Activated T-helper 17 cell treated with anti-CD3 and anti-CD28 coated beads, Interleukin-2, amount 50 U/mL, for 72 hours (primary cell): ENCODE results near the gene TUBA1A. TPM values are rescaled to one million over a fixed set of nuclear protein-coding genes. Genes with fewer than 3 reads are reported as not detected.

Experiments used
- ATAC-seq: fragments of 150-1000 bp; cut with Tn5 transposase; replicated peaks from 2 replicates; pipeline ENCODE4 v1.10.0; 2021; ENCODE audit warnings: mild to moderate bottlenecking, moderate library complexity
- H3K27ac Mint-ChIP-seq: one replicate; pipeline ENCODE4 v1.8.0; 2022; ENCODE audit warnings: mixed read lengths
- H3K27me3 Mint-ChIP-seq: one replicate; pipeline ENCODE4 v1.8.0; 2022; ENCODE audit warnings: mixed read lengths
- H3K36me3 Mint-ChIP-seq: one replicate; pipeline ENCODE4 v1.8.0; 2022; ENCODE audit warnings: low read depth, mild to moderate bottlenecking, mixed read lengths
- H3K4me1 Mint-ChIP-seq: one replicate; pipeline ENCODE4 v1.8.0; 2022; ENCODE audit warnings: mixed read lengths
- H3K4me3 Mint-ChIP-seq: one replicate; pipeline ENCODE4 v1.8.0; 2022; ENCODE audit warnings: mild to moderate bottlenecking, mixed read lengths
- H3K9me3 Mint-ChIP-seq: one replicate; pipeline ENCODE4 v1.8.0; 2022; ENCODE audit warnings: mixed read lengths
- total RNA-seq, 2 donors: library from RNA; stranded (reverse); gene quantifications; one replicate each; pipeline ENCODE4 v1.2.3, GENCODE V29; 2022

Gene TUBA1A
- 10 to 100 TPM; 57.9 to 72.6 TPM for total RNA-seq

DNA sequence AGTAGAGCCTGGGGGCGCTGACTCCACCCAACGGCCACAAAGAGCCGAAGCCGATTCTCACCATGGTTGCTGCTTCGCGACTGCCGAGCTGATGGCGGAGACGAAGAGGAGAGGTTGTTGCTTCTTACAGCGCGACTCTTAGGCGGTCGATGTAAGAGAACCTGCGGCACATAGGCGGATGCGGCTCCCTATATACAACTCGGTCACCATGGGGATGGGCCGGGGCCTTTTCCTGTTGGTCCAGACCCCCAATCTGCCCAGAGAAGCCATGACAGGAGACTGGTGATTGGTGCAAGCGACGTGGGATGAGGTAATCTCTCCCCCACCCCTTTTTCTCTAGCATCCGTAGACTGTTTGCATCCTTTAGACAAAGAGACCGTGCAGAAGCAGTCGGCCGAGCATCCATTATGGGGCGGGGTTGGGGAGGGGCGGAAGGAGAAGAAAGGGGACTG is at the start of gene TUBA1A:
TUBA1A (minus strand) TSS at position 165 of the 452 bp plus-strand sequence; CDS start at position 64, 101 bp downstream.
- ATAC-seq: peak; percentile 93
- H3K36me3 Mint-ChIP-seq: peaks cover 44% of the 10 kb centered on the region
- H3K4me1 Mint-ChIP-seq: peaks cover 16% of the 10 kb centered on the region
- no peaks in the 10 kb centered on the region for H3K9me3 Mint-ChIP-seq
- H3K27ac Mint-ChIP-seq: peak within 1 kb of the TSS; percentile 96
- no peaks in the 10 kb centered on the region for H3K27me3 Mint-ChIP-seq
- H3K4me3 Mint-ChIP-seq: peak within 1 kb of the TSS; percentile 94

DNA sequence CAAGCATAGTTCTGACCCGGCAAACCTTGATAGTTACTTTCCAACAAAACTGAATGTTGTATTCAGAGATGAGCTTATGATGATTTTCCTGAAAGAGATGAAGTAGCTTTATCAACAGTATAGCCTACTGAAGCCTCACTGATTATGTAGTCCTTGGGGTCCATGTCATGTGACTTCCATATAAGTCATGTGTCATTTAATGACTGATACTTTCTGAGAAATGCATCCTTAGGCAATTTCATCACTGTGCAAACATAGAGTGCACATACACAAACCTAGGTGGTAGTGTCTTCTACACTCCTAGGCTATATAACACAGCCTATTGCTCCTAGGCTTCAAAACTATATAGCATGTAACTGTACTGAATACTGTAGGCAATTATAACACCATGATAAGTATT is 47.5 kb upstream of the TUBA1A start:
- Mint-ChIP-seq H3K27ac (no peak overlapping the region), H3K4me1 (peaks cover 9% of the 10 kb centered on the region), H3K27me3 (peaks cover 3% of the 10 kb centered on the region), H3K4me3 (peak overlapping the region; percentile 84), H3K36me3 (peaks cover 6% of the 10 kb centered on the region), H3K9me3 (no peaks in the 10 kb centered on the region)
- peak; percentile 25 for ATAC-seq

DNA sequence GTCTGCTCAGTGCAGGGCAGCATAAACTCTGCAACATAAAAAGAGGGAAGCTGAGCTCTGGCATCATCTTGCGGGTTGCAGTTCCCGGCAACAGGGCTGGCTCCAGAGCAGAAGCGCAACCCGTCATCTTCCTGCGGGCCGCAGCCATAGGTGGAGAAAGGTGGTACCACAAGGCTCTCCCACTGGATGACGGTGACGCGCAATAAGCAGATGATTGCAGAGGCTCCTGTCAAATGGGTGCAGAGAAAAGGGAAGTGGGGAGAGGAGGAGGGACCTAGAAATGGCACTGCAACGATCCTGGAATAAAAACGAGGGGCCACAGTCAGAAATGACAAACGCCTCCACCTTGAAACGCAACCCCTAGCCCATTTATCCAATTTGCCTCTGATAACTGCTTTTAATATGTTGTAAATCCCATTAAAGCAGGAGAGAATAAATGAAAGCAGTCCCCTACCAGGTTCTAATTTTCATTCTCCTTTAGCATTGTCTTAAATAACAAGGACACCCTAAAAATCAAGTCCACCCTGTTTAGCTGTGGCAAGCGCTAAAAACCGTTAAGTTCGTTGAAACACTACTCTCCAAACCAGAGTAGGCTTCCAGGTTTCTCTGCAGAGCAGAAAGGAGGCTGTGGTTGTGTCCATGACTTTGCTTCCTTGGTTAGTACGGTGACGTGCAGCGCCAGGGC is 45.1 kb upstream of the TUBA1A start:
- no peaks in the 10 kb centered on the region for H3K9me3 Mint-ChIP-seq
- H3K36me3 Mint-ChIP-seq: peaks cover 6% of the 10 kb centered on the region
- H3K27ac Mint-ChIP-seq: peak overlapping the region; percentile 90
- ATAC-seq: no peak
- peaks cover 9% of the 10 kb centered on the region for H3K4me1 Mint-ChIP-seq
- H3K4me3 Mint-ChIP-seq: peak overlapping the region; percentile 84
- H3K27me3 Mint-ChIP-seq: no peaks in the 10 kb centered on the region

DNA sequence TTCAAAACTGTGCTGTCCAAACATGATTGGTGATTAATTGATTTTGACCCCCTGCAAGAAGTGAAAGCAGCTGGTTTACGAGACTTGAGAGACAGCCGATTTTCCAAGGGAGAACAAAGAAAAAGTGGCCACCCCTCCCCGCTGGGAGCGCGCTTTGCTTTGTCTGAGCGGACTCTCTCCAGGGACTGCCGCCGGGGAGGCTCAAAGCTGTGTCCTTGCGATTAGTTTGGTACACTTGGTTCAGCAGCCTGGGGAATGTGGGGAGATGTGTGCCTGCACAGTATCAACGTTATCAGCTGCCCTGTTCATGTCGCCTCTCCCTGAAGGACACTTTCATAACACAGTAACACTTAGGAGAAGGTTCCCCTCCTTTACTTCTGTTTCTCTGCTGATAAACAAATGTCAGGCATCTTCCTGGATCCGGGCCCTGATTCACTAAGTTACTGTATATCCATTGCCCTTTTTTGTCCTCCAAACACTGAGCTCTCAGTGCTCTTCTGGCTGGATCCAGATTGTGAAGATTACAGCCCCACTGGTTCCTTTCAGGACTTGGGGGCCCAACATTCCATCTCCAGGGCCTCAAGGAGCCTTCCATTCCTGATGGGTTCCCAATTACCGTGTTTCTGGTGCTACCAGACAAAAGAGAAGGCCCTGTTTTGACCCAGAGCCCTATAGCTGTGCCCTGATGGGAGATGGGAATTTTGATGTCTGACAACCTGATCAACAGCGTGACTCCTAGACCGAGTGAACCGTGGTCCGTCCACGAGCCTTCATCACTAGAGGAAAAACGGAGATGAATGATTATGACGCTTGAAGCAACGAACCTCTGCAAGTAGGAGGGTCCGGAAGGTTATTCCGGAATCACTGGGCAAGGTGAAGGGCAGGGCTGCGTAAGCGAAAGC is 44.3 kb upstream of the TUBA1A start:
- Mint-ChIP-seq H3K27ac (peak overlapping the region; percentile 71), H3K36me3 (peaks cover 6% of the 10 kb centered on the region), H3K4me3 (peak overlapping the region; percentile 84), H3K4me1 (peaks cover 9% of the 10 kb centered on the region), H3K27me3 (no peaks in the 10 kb centered on the region), H3K9me3 (no peaks in the 10 kb centered on the region)
- no peak for ATAC-seq

DNA sequence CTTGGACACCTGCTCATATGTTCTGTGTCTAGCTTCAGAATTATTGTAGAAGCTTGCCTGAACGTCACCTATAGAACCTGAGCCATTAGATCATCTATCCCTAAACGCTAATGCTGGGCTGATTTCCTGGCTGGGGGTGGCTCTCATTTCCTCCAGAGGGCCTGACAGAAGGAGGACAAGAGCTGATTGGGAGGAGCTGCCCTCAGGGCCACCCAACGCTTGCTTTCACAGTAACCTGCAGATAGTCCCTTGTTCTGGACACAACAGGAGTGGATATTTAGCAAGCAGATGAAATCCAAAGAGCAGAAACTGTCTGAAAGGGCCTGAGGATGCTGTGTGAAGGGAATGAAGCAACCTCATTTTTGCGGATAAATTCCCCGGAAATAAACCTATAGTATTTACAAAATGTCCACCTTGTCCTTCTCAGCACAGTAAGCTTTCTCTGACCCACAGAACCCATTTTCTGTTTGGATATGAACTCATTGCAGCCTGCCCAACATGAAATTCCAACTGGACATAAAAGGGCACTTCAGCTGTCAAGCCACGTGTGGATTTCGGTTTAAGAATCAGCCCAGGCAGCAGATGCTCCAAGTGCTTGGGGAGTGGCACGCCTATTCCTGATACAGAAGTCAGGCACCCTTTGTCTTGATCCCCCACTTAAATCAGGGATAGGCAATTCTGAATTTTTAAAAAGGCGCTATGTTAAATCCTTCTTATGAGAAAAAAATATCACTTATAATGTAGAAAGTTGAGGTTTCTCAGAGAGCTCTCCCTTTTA is 43.2 kb upstream of the TUBA1A start:
- H3K4me3 Mint-ChIP-seq: no peak overlapping the region
- H3K9me3 Mint-ChIP-seq: no peaks in the 10 kb centered on the region
- ATAC-seq: no peak
- peaks cover 6% of the 10 kb centered on the region for H3K36me3 Mint-ChIP-seq
- no peak overlapping the region for H3K27ac Mint-ChIP-seq
- peaks cover 9% of the 10 kb centered on the region for H3K4me1 Mint-ChIP-seq
- H3K27me3 Mint-ChIP-seq: no peaks in the 10 kb centered on the region

DNA sequence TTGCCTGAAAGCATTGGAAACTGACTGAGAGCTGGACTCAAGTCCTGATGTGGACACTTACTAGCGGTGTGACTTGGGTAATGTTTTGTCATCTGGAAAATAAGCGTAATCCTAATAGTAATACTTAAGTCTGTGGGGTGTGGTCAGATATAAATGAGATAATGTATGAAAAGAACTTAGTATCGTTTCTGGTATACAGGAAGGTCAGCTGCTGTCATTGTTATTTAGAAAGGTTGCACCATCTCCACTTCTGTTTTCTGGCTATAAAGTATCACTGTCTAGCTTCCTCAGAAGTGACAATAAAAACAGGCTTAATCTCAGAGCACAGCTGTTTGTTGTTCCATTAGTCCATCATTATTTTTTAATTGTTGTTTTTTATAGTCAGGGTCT is 41.9 kb upstream of the TUBA1A start:
- no peak overlapping the region for H3K27ac Mint-ChIP-seq

DNA sequence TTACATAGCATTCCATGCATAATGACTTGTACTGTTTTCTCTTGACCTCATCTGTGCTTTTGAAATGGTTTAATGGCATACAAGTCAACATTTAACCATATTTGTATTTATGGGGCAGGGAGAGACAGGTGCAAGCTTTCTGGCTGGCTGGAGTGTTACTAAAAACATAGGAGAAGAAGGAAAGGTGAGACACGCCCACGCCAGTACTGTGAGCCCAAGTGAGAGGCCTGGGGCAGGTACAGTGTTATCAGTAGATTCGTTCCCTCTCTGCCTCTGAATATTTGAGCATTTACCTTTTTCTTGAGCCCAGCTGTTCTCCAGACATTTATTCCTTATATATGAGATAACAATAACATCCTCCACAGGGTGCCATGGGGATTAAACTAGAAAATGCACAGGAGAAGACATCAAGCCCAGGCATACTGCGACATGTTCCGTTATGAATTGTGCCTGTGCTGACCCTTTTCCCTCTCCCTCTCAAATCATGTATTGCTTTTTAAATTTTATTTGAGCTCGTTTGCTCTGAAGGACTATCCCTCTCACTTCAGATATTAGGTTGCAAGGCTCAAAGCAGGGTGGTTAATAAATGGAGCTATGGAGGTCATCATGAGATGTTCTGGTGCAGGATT is 41.4 kb upstream of the TUBA1A start:
- no peak for ATAC-seq
- Mint-ChIP-seq H3K27ac (no peak overlapping the region), H3K4me3 (no peak overlapping the region), H3K4me1 (peaks cover 4% of the 10 kb centered on the region), H3K9me3 (no peaks in the 10 kb centered on the region), H3K27me3 (no peaks in the 10 kb centered on the region), H3K36me3 (peaks cover 6% of the 10 kb centered on the region)

More for the DNA sequence above, 41.9 kb upstream of the TUBA1A start:
- Mint-ChIP-seq H3K9me3 (no peaks in the 10 kb centered on the region), H3K4me1 (peaks cover 4% of the 10 kb centered on the region), H3K27me3 (no peaks in the 10 kb centered on the region), H3K36me3 (peaks cover 6% of the 10 kb centered on the region), H3K4me3 (no peak overlapping the region)
- no peak for ATAC-seq

DNA sequence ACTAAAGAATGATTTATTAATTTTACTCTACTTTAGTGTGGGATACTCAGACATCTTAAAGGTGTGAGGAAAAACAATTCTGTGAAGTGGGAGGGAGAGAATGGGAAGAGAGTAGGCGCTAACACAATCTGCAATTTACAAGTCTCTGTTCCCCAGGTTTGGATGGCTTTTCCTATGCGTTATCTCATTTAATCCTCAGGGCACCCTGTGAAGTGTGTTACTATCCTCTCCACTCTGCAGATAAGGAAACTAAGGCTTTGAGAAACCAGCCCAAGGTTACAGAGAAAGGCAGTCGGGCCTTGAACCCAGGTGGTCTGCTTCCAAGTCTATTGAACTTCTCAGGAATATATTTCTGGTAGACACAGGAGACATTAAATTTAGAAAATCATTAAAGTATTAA is 39.8 kb upstream of the TUBA1A start:
- Mint-ChIP-seq H3K4me3 (no peak overlapping the region), H3K27ac (no peak overlapping the region), H3K4me1 (peaks cover 3% of the 10 kb centered on the region), H3K36me3 (no peaks in the 10 kb centered on the region), H3K9me3 (no peaks in the 10 kb centered on the region), H3K27me3 (no peaks in the 10 kb centered on the region)
- ATAC-seq: no peak

DNA sequence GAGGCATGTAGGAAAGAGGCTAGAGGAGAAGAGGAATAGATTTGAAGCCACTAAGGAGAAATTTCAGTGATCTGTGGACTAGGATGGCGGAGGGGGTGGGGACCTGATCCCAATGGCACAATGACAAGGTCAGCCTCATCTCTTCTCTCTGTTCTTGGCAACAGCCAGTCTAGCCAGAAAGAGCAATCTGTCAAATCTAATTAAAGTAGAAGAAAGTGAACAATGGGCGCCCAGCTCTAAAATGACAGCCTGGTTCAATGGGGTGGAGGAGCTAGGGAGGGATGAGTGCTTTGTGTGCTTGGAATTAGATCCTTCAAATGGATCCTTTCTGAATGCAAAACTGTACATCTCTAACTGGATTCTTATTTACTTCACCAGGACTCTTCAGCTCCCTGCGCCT is 38.8 kb upstream of the TUBA1A start:
- Mint-ChIP-seq H3K9me3 (no peaks in the 10 kb centered on the region), H3K4me3 (no peak overlapping the region), H3K27ac (no peak overlapping the region), H3K36me3 (no peaks in the 10 kb centered on the region), H3K27me3 (no peaks in the 10 kb centered on the region), H3K4me1 (no peaks in the 10 kb centered on the region)
- ATAC-seq: no peak

DNA sequence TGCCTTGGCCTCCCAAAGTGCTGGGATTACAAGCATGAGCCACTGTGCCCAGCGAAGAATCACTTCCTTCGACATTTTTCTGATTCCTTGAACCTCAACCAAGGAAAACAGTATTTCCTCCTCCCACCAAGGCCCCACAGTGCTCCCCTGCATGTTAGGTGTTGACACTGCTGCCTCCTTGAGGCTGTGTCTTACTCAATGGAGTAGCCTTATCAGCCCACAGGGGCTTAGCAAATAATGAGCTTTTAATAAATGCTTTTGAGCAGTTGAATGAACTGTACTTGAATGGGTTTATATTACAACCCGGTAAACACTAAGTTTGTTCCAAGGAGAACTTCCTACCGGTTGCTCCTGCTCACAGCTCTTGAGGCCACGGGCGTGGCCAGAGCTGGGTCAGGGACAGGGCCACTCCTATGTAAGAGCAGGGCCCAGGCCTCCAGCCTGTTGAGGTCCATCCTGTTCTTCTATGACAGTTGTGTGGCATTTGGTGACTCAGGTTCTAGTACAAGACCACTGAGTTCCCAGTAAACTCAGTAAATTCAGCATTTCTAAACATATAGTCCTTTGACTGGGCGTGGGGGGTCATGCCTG is 36.8 kb upstream of the TUBA1A start:
- no peaks in the 10 kb centered on the region for H3K36me3 Mint-ChIP-seq
- H3K4me1 Mint-ChIP-seq: no peaks in the 10 kb centered on the region
- no peaks in the 10 kb centered on the region for H3K27me3 Mint-ChIP-seq
- ATAC-seq: no peak
- no peak overlapping the region for H3K4me3 Mint-ChIP-seq
- H3K9me3 Mint-ChIP-seq: no peaks in the 10 kb centered on the region
- no peak overlapping the region for H3K27ac Mint-ChIP-seq

DNA sequence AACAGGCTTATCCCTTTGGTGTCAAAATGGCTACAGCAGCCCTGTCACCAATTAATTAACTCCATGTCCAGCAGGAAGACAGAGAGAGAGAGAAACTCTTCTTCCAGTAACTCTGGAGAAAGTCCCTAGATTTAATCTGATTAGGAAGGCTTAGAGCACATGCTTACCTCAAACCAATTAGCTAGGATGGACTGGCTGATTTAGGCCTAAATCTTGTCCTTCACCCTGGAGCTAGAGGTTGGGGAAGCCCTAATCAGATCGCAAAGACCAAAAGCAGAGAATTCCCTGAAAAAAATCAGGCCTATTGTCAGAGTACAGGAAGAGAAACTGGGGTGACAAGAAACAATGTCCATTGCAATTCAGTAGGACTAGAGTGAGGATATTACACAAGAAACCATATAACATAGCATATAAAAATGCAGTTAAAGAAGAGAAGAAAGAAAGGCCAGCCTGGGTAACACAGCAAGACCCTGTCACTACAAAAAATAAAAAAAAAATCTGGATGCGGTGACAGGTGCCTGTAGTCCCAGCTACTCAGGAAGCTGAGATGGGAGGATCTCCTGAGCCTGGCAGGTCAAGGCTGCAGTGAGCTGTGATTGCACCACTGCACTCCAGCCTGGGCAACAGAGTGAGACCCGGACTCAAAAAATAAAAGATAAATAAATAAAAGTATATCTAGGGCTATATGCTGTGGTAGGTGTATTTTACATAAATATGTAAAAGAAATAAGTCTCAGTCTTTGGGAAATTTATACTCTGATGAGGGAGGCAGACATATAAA is 34.9 kb upstream of the TUBA1A start:
- Mint-ChIP-seq H3K36me3 (no peaks in the 10 kb centered on the region), H3K9me3 (no peaks in the 10 kb centered on the region), H3K4me1 (no peaks in the 10 kb centered on the region), H3K27me3 (no peaks in the 10 kb centered on the region), H3K27ac (no peak overlapping the region), H3K4me3 (no peak overlapping the region)
- no peak for ATAC-seq

DNA sequence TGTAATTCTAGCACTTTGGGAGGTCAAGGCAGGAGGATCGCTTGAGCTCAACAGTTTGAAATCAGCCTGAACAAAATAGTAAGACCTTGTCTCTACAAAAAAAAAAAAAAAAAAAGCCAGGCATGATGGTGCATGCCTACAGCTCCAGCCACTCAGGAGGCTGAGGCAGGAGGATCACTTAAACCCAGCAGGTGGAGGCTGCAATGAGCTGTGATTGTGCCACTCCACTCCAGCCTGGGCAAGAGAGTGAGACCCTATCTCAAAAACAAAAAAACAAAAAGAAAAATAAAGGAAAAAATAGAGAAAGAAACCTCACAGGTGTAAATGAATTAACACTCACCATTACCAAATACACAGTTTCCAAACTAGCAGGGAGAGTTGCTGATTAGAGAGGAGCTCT is 34.2 kb upstream of the TUBA1A start:
- no peaks in the 10 kb centered on the region for H3K4me1 Mint-ChIP-seq
- H3K27me3 Mint-ChIP-seq: no peaks in the 10 kb centered on the region
- ATAC-seq: no peak
- H3K4me3 Mint-ChIP-seq: no peak overlapping the region
- no peak overlapping the region for H3K27ac Mint-ChIP-seq
- no peaks in the 10 kb centered on the region for H3K9me3 Mint-ChIP-seq
- no peaks in the 10 kb centered on the region for H3K36me3 Mint-ChIP-seq

DNA sequence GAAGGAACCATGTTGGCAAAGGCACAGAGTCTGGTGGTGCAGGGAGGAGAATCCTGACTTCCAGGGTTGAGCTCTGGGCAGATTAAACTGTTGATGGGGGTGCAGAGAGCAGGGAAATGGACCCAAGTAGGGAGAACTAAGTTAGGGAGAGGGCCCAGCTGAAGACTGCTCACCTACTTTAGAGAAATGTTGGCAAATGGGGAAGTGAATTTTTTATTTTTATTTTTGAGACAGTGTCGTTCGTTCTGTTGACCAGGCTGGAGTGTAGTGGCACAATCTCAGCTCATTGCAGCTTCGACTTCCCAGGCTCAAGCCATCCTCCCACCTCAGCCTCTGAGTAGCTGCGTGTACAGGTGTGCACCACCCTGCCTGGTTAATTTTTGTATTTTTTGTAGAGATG is 32.1 kb upstream of the TUBA1A start:
- H3K4me1 Mint-ChIP-seq: no peaks in the 10 kb centered on the region
- no peak overlapping the region for H3K4me3 Mint-ChIP-seq
- no peaks in the 10 kb centered on the region for H3K27me3 Mint-ChIP-seq
- H3K9me3 Mint-ChIP-seq: no peaks in the 10 kb centered on the region
- H3K27ac Mint-ChIP-seq: no peak overlapping the region
- H3K36me3 Mint-ChIP-seq: no peaks in the 10 kb centered on the region
- no peak for ATAC-seq
